Superior temporal gyrus (tissue), 1 donor: ENCODE measurements around the gene PRM3.

Experiments used
- DNase-seq: peaks from one replicate; pipeline ENCODE4 v3.0.0-alpha.2; 2016; ENCODE audit errors: extremely low spot score

Gene PRM3

DNA sequence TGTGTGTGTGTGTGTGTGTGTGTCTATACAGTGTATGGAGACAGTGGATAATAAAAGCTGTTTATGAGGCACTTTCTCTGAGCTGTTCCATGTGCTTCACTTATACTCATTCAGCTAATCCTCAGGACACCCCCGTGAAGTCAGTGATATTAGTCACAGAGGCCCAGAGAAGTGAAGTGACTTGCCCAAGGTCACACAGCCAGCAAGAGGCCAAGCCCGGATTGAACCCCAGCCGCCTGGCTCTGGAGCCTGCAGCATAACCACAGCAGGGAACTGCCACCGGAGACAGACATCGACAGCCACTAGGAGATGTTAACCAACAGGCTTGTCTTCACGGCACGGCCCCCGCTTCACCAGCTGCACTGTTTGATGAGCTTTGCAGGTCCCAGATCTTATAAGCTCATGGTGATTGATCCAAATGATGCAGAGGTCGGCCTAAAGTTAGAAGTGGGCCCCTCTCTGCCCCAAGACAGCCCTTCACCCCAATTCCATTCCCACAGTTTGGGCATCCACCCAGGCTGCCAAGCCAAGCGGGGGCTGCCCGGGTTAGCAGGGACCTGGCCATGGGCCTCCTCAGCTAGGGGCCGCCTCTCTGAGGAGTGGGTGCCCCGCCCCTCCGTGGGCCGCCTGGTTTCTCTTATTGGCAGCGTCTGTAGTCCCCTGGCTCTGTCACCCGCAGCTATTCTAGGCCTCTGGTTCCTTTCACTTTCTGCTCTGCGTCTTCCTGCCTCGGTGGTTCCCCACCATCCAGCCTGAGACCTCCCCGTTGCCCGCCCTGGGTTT lies 48.3 kb downstream of the PRM3 start:
- no peak for DNase-seq

GRCh38 chr16:11224096-11224893 lies 49.1 kb downstream of the PRM3 start:
- DNase-seq, result no peak
